Skin of body (tissue), 2 donors: ENCODE results near the gene CIBAR2. TPM values are rescaled to one million over a fixed set of nuclear protein-coding genes. Genes with fewer than 3 reads are reported as not detected.

ENCODE experiments used
- DNase-seq: peaks from one replicate; lab custom pipeline; 2025; lab: John Stamatoyannopoulos, UW
- total RNA-seq: library from RNA; depleted of rRNA; stranded (reverse); fragments of >200 nt; gene quantifications from one replicate; pipeline ENCODE4 v1.2.3, GENCODE V29; 2014

The CIBAR2 gene
- total RNA-seq, 1 donor from 2014 or later, result not detected

GRCh38 chr16:85144026-85144915 is 32.0 kb upstream of the CIBAR2 start:
- DNase-seq, result no peak

- DNase-seq, result no peak
Observed at GRCh38 chr16:85142771-85143211, 30.5 kb upstream of the CIBAR2 start.

GRCh38 chr16:85142129-85142513 is 29.8 kb upstream of the CIBAR2 start:
- no peak for DNase-seq

GRCh38 chr16:85141491-85142128 is 29.3 kb upstream of the CIBAR2 start:
- DNase-seq, result peak; percentile 41

GRCh38 chr16:85140455-85141012 is 28.3 kb upstream of the CIBAR2 start:
- no peak for DNase-seq

GRCh38 chr16:85139881-85140339 is 27.6 kb upstream of the CIBAR2 start:
- DNase-seq, result no peak

- DNase-seq, result no peak
Observed at GRCh38 chr16:85138825-85139627, 26.8 kb upstream of the CIBAR2 start.

GRCh38 chr16:85138073-85138824 is 26.0 kb upstream of the CIBAR2 start:
- no peak for DNase-seq

GRCh38 chr16:85137323-85138072 is 25.2 kb upstream of the CIBAR2 start:
- DNase-seq, result peak; percentile 74

GRCh38 chr16:85136702-85137322 is 24.5 kb upstream of the CIBAR2 start:
- DNase-seq, result peak; percentile 39

GRCh38 chr16:85136213-85136701 is 24.0 kb upstream of the CIBAR2 start:
- DNase-seq, result no peak

GRCh38 chr16:85134789-85135142 is 22.5 kb upstream of the CIBAR2 start:
- no peak for DNase-seq

GRCh38 chr16:85134076-85134788 is 22.0 kb upstream of the CIBAR2 start:
- DNase-seq, result no peak

- DNase-seq, result no peak
Observed at GRCh38 chr16:85133290-85133599, 21.0 kb upstream of the CIBAR2 start.

GRCh38 chr16:85132456-85133289 is 20.4 kb upstream of the CIBAR2 start:
- no peak for DNase-seq

- DNase-seq, result no peak
Observed at GRCh38 chr16:85130705-85131028, 18.4 kb upstream of the CIBAR2 start.

GRCh38 chr16:85129876-85130704 is 17.8 kb upstream of the CIBAR2 start:
- no peak for DNase-seq
